Measurements from ENCODE around the gene CLCA1. TPM values are rescaled to one million over a fixed set of nuclear protein-coding genes. Genes with fewer than 3 reads are reported as not detected.

Gene CLCA1
- total RNA-seq, 1 donor from 2014 or later: not detected

DNA sequence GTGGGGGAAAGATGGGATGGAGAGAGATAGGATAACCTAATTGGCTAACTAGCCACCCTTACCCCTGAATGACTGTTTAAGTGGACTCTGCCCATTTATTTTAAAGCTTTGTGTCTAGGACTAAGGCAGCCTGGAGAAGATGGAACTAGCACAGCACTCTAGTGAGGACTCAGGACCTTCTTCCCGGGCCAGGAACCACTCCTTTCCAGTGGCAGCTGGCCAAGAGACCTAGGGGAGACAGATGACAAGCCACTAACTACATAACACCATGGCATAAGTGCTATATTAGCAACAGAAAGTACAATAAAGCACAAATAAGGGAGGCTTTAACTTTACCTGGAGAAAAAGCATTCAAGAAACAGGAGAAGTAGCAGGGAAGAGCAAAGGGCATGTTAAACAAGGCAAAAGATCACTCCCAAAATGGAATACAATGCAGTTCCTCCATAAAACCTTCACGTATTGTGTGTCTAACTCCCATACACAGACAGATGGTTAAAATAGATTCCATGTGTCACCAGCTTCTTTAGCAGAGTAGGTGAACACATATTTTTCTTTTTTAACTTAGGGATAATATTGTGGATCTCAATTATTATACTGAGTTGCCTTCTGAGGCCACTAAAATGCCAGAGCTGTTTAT lies 20.6 kb downstream of the CLCA1 start:
- H3K27ac ChIP-seq: no peak overlapping the region
- no peak for DNase-seq (ENCODE audit: extremely low spot score in 2 of 2)
- H3K9me3 ChIP-seq: no peaks in the 10 kb centered on the region
- intact Hi-C loops (cut with DNase I): no loop called here
- H3K4me1 ChIP-seq: peaks cover 9% of the 10 kb centered on the region
- no peaks in the 10 kb centered on the region for H3K36me3 ChIP-seq
- no peaks in the 10 kb centered on the region for H3K27me3 ChIP-seq
- H3K4me3 ChIP-seq: no peak overlapping the region
- TF ChIP-seq POLR2A (IDR thresholded peaks at IDR 0.05) (no peak), POLR2AphosphoS5 (IDR thresholded peaks at IDR 0.05; ENCODE audit: insufficient read depth in 1 of 2, low read depth in 1 of 2) (no peak)
- TF ChIP-seq, protein P1, sequence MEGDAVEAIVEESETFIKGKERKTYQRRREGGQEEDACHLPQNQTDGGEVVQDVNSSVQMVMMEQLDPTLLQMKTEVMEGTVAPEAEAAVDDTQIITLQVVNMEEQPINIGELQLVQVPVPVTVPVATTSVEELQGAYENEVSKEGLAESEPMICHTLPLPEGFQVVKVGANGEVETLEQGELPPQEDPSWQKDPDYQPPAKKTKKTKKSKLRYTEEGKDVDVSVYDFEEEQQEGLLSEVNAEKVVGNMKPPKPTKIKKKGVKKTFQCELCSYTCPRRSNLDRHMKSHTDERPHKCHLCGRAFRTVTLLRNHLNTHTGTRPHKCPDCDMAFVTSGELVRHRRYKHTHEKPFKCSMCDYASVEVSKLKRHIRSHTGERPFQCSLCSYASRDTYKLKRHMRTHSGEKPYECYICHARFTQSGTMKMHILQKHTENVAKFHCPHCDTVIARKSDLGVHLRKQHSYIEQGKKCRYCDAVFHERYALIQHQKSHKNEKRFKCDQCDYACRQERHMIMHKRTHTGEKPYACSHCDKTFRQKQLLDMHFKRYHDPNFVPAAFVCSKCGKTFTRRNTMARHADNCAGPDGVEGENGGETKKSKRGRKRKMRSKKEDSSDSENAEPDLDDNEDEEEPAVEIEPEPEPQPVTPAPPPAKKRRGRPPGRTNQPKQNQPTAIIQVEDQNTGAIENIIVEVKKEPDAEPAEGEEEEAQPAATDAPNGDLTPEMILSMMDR (IDR thresholded peaks at IDR 0.05): no peak

DNA sequence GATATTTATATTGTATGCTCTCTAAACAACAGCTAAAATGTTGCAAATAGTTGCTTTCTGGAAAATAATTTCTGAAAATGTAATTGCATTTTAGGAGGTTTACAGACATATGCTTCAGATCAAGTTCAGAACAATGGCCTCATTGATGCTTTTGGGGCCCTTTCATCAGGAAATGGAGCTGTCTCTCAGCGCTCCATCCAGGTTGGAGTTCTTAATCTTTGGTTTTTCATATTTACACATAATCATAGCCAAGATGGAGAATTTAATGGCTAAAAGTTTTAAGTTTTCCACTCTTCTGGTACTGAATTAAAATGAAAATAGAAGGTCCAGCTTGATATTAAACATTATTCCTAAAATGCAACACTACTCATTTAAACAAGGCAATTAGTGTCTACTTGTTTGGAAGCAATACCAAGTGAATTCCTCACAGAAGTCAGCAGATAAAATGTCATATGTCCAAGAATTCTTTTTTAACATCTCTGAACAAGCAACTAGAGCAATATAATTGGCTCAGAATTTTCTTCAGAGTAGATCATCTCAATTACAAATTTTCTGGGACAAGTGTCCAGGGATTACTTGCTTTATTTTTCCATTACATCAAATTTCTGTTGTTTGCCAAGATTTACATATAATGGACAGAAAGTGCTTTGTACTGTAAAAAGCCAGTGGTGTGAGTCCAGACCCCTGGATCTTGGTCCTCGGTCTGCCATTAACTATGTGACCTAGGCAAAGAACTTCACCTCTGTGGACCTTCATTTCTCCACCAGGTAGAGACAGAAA lies 22.6 kb downstream of the CLCA1 start:
- no peak for DNase-seq (ENCODE audit: extremely low spot score in 2 of 2)
- Histone ChIP-seq H3K9me3 (no peaks in the 10 kb centered on the region), H3K27me3 (no peaks in the 10 kb centered on the region), H3K4me1 (peaks cover 9% of the 10 kb centered on the region), H3K36me3 (no peaks in the 10 kb centered on the region), H3K4me3 (no peak overlapping the region), H3K27ac (no peak overlapping the region)
- TF ChIP-seq POLR2A (IDR thresholded peaks at IDR 0.05): no peak
- no peak for TF ChIP-seq POLR2AphosphoS5 (IDR thresholded peaks at IDR 0.05; ENCODE audit: insufficient read depth in 1 of 2, low read depth in 1 of 2)
- TF ChIP-seq, protein P1 (IDR thresholded peaks at IDR 0.05): no peak
- intact Hi-C loops (cut with DNase I): no loop called here

DNA sequence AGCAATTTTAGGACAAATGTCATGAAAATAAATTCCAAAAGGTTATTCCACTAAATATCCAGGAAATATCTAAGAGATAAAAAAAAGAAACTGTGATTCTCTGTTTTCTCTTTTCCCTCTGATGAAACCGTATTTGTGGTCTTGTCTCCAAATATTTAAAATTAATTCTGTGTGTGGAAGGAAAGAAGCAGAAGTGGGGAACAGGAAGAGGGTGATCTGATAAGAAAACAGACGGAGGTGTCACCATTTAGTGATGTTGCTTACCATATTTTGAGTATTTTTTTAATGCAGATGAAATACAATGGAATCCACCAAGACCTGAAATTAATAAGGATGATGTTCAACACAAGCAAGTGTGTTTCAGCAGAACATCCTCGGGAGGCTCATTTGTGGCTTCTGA lies 29.6 kb downstream of the CLCA1 start:
- Histone ChIP-seq H3K4me3 (no peak overlapping the region), H3K36me3 (no peaks in the 10 kb centered on the region), H3K27me3 (no peaks in the 10 kb centered on the region), H3K4me1 (peaks cover 5% of the 10 kb centered on the region), H3K27ac (no peak overlapping the region), H3K9me3 (no peaks in the 10 kb centered on the region)
- no peak for TF ChIP-seq POLR2A (IDR thresholded peaks at IDR 0.05)
- TF ChIP-seq, protein P1 (IDR thresholded peaks at IDR 0.05): no peak
- TF ChIP-seq POLR2AphosphoS5 (IDR thresholded peaks at IDR 0.05; ENCODE audit: insufficient read depth in 1 of 2, low read depth in 1 of 2): no peak
- intact Hi-C loops (cut with DNase I): no loop called here
- no peak for DNase-seq (ENCODE audit: extremely low spot score in 2 of 2)

DNA sequence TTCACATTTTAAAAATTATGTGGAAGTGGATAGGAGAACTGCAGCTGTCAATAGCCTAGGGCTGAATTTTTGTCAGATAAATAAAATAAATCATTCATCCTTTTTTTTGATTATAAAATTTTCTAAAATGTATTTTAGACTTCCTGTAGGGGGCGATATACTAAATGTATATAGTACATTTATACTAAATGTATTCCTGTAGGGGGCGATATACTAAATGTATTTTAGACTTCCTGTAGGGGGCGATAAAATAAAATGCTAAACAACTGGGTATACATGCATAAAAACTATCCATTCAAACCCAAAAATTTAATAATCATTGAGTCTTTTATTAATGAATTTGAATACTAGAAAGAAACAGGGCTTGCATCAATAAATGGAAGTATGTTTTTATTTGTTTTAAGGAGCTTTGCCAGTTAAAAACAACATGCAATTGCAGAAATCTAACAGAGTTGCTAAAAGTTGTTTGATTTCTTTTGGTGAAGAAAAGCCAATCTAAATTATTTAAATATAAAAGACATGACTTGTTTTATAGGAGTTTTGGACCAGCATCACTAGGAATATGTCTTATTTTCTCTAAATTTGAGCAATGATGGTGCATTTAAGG lies 31.4 kb downstream of the CLCA1 start:
- intact Hi-C loops (cut with DNase I): loop anchor here (10.0 kb wide), 1 partner anchor 105 kb away; the partner anchor contains the start of gene ODF2L
- TF ChIP-seq POLR2A (IDR thresholded peaks at IDR 0.05) (no peak), POLR2AphosphoS5 (IDR thresholded peaks at IDR 0.05; ENCODE audit: insufficient read depth in 1 of 2, low read depth in 1 of 2) (no peak)
- TF ChIP-seq, protein P1 (IDR thresholded peaks at IDR 0.05): peak; percentile 36 to 65 (median 64)
- DNase-seq (ENCODE audit: extremely low spot score in 2 of 2): no peak
- Histone ChIP-seq H3K4me3 (no peak overlapping the region), H3K4me1 (peaks cover 21% of the 10 kb centered on the region), H3K27me3 (no peaks in the 10 kb centered on the region), H3K36me3 (no peaks in the 10 kb centered on the region), H3K27ac (no peak overlapping the region), H3K9me3 (no peaks in the 10 kb centered on the region)

Data from vagina (tissue), 2 donors.